Measurements from ENCODE around the gene DNM1.
"Not testable (repeated sequence)": the region's sequence is repeated elsewhere in the genome, so short reads cannot be mapped to it uniquely, and the experiment has no call there.

DNM1 gene

GRCh38 chr9:128222880-128223670 is 19.9 kb downstream of the DNM1 start:
- no peak for DNase-seq (ENCODE audit: low read depth in 3 of 3, low spot score in 1 of 3)

GRCh38 chr9:128224877-128225276 is 21.7 kb downstream of the DNM1 start:
- DNase-seq (ENCODE audit: low read depth in 3 of 3, low spot score in 1 of 3), result no peak

GRCh38 chr9:128225770-128226411 is 22.7 kb downstream of the DNM1 start:
- no peak for DNase-seq (ENCODE audit: low read depth in 3 of 3, low spot score in 1 of 3)

DNA sequence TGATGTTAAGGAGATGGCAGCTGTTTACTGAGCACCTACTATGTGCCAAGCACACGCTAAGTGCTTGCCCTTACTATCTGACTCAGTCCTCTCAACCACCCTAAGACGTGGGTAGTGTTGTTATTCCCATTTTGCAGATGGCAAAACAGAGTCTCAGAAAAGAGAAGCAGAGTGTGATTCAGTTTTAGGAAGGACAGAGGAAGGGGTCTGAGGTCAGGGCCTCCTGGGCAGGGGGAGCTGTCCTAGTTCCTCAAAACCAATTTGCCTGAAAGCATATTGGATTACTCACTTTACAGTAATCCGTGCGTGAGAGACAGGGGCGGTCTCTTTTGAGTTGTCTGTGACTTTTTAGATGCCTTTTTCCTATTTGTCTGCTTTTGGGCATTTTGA is 23.2 kb downstream of the DNM1 start:
- DNase-seq (ENCODE audit: low read depth in 3 of 3, low spot score in 1 of 3), result no peak

GRCh38 chr9:128230897-128231296 is 27.7 kb downstream of the DNM1 start:
- DNase-seq (ENCODE audit: low read depth in 3 of 3, low spot score in 1 of 3), result not testable (repeated sequence)

GRCh38 chr9:128231638-128232527 is 28.7 kb downstream of the DNM1 start:
- DNase-seq (ENCODE audit: low read depth in 3 of 3, low spot score in 1 of 3), result no peak

- DNase-seq (ENCODE audit: low read depth in 3 of 3, low spot score in 1 of 3), result no peak
These were observed 29.6 kb downstream of the DNM1 start for GRCh38 chr9:128232528-128233428.

- no peak for DNase-seq (ENCODE audit: low read depth in 3 of 3, low spot score in 1 of 3)
These were observed 30.7 kb downstream of the DNM1 start for GRCh38 chr9:128233817-128234406.

- DNase-seq (ENCODE audit: low read depth in 3 of 3, low spot score in 1 of 3), result no peak
These were observed 38.9 kb downstream of the DNM1 start for GRCh38 chr9:128242124-128242523.

DNA sequence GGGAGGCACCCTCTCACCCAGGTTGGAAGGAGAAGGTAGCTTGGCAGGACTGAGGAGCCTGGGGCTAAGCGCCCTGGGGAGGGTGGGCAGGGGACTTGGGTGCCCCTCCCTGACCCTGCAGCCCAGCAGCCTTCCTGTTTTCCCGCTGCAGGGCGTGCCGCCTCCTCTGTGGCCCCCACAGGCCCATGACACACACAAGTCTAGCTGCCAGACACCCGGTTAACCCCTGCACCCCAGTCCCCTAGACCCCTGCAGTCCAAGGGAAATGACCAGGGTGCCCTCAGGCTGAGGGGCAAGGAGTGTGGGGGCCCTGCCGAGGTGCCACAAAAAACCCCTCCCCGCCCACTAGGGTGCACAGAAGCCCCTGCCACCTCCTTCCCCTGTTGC is 39.6 kb downstream of the DNM1 start:
- DNase-seq (ENCODE audit: low read depth in 3 of 3, low spot score in 1 of 3), result no peak

DNA sequence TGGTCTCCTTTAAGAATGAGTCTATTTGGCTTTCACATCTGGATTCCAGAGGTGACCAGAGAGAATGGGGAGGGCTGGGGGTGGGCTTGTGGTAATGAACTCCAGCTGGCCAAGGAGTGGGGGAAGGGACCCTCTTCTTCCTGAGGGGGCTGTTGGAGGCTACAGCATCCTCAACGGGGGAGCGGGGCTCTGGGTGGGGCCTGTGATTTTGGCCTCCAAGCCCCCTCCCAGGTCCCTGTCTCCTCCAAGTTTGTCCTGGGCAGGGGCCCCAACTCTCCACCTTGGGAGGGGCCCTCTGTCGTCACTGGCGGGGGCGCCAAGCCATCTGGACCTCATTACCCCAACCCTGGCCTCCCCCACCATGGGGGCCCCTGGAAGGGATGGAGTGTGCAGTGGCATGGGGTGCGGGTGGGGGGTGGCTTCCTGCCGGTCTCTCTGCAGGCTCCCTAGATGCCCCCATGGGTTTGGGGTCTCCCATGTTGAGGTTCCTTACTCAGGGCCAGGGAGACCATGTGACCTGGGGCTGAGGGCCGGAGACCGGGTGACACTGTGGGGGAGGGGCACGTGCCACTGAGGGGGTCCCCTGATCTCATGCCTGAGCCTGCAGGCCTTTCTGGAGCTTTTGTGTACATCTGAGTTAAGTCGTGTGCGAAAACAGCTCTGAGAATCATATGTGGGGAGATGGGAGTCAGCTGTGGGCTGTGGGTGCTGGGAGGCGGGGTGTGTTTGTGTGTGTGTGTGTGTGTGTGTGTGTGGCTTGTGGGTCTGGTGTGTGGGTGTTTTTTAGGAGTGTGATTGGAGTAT is 40.2 kb downstream of the DNM1 start:
- DNase-seq (ENCODE audit: low read depth in 3 of 3, low spot score in 1 of 3), result no peak

- no peak for DNase-seq (ENCODE audit: low read depth in 3 of 3, low spot score in 1 of 3)
These were observed 41.1 kb downstream of the DNM1 start for GRCh38 chr9:128244091-128244836.

DNA sequence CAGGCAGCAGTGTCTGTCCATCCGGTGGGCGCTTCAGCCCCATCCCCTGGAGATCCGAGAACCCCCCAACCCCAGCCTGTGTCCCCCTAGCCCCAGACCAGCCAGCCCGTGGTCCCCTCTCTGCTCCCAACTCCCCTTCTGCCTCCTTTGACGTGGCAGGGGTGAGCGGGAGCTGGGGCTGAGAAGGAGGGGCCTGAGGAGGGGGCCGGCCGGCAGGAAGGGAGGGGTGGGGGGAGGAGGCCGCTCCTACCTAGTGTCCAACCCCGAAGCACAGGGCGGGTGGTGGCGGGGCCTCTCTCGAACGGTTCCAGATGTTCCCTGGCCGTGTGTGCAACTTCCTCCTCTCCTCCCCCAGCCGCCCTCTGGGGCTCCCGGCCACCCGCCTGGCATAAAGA is 41.7 kb downstream of the DNM1 start:
- DNase-seq (ENCODE audit: low read depth in 3 of 3, low spot score in 1 of 3), result no peak

DNA sequence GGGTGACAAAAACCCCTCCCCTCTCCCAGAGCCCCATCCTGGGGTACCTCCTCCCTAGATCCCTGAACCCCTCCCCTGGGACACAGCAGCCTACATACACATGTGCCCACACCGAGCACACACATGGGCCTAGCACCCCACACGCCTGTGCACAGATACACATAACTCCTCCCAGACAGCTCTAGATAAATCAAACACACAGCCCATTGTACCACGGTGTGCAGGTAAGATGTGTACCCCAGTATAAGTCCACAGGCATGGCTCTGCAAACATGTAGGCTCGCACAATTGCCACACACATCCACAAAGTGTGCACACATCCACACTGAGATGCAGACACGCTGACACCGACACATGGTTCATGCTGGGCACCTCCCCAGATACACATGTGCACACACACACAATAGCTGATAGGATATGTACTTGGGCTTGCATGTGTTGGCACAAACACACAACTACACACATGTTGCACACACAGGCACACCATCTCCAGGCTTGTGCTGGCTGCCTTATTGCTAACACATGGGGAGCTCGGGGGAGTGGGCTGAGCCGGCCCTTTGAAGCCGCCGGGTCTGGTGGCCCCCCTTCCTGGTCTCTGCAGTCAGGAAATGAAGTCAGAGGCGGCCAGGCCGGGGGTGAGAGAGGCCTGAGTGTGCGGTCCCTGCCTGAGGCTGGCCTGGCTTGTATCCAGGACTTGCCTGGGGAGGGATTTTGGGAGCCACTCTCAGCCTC is 42.4 kb downstream of the DNM1 start:
- DNase-seq (ENCODE audit: low read depth in 3 of 3, low spot score in 1 of 3), result no peak

- no peak for DNase-seq (ENCODE audit: low read depth in 3 of 3, low spot score in 1 of 3)
These were observed 43.3 kb downstream of the DNM1 start for GRCh38 chr9:128246471-128246870.

GRCh38 chr9:128247226-128247803 is 44.1 kb downstream of the DNM1 start:
- no peak for DNase-seq (ENCODE audit: low read depth in 3 of 3, low spot score in 1 of 3)

GRCh38 chr9:128249558-128249907 is 46.4 kb downstream of the DNM1 start:
- no peak for DNase-seq (ENCODE audit: low read depth in 3 of 3, low spot score in 1 of 3)

All from stimulated activated CD4-positive, alpha-beta T cell treated with anti-CD3 and anti-CD28 coated beads, TNF-alpha, amount 100 ng/mL, for 1 hour (primary cell).